ENCODE measurements around the gene NMUR2. TPM values are rescaled to one million over a fixed set of nuclear protein-coding genes. Genes with fewer than 3 reads are reported as not detected.

NMUR2 gene
- total RNA-seq, 2 experiments from 2014 or later: not detected

- H3K36me3 ChIP-seq (ENCODE audit: insufficient read depth, low read length): no peaks in the 10 kb centered on the region
- CTCF ChIA-PET: no interaction called here
- H3K9me3 ChIP-seq (ENCODE audit: control insufficient read depth in 1 of 2, insufficient read depth in 1 of 2, low read length in 2 of 2): no peaks in the 10 kb centered on the region
- Mint-ChIP-seq H3K27me3 (peaks cover 10% of the 10 kb centered on the region), H3K27ac (no peak overlapping the region), H3K4me3 (no peak overlapping the region), H3K4me1 (ENCODE audit: low read depth) (no peaks in the 10 kb centered on the region), H3K9me3 (no peaks in the 10 kb centered on the region), H3K36me3 (ENCODE audit: low read depth) (no peaks in the 10 kb centered on the region)
- intact Hi-C loops (cut with DNase I, micrococcal nuclease): no loop called here
- no peaks in the 10 kb centered on the region for H3K27me3 ChIP-seq (ENCODE audit: control insufficient read depth in 1 of 2, insufficient read depth in 2 of 2, low read length in 2 of 2)
- POLR2A ChIA-PET: no interaction called here
- no peak overlapping the region for H3K27ac ChIP-seq (ENCODE audit: low read depth in 1 of 2, low read length in 2 of 2)
- no peak overlapping the region for H3K4me3 ChIP-seq (ENCODE audit: low read length)
- TF ChIP-seq, protein P1, sequence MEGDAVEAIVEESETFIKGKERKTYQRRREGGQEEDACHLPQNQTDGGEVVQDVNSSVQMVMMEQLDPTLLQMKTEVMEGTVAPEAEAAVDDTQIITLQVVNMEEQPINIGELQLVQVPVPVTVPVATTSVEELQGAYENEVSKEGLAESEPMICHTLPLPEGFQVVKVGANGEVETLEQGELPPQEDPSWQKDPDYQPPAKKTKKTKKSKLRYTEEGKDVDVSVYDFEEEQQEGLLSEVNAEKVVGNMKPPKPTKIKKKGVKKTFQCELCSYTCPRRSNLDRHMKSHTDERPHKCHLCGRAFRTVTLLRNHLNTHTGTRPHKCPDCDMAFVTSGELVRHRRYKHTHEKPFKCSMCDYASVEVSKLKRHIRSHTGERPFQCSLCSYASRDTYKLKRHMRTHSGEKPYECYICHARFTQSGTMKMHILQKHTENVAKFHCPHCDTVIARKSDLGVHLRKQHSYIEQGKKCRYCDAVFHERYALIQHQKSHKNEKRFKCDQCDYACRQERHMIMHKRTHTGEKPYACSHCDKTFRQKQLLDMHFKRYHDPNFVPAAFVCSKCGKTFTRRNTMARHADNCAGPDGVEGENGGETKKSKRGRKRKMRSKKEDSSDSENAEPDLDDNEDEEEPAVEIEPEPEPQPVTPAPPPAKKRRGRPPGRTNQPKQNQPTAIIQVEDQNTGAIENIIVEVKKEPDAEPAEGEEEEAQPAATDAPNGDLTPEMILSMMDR (IDR thresholded peaks at IDR 0.05): no peak
- no peaks in the 10 kb centered on the region for H3K4me1 ChIP-seq (ENCODE audit: insufficient read depth, low read length)
- no peak for ATAC-seq (ENCODE audit: poor library complexity)
- DNase-seq: no peak
These were observed 40.9 kb downstream of the NMUR2 start for GRCh38 chr5:152364172-152364571.

DNA sequence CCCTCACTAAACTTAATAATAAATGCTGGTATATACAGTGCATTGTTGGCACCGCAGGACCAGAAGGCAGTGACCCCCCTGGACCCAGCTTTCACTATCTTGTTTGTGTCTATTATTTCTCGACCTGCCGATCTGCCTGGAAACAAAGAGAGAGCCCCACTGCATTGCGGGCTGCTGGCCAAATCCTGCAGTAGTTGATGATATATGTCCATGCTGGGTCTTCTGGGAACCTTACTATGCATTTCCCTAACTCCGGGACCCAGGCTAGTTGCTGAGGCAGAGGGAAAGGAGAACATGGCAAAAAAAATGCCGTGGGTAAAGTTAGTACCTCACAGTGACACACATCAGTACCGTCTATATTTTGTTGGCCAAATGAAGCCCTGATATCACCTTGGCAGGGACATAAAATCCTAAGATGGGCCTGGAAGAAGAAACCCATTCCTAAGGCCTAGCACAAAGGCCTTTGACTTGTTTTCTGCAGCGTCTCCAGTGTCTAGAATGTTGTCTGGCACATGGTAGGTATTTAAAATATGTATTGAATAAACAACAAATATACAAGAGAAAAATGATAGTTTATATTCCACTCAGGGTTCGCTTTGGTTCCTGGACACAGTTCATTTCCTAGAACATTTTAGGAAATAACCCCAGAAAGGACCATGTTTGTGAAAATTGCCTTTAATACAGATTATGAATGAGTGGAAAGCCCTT is 46.1 kb downstream of the NMUR2 start:
- no peaks in the 10 kb centered on the region for H3K36me3 Mint-ChIP-seq (ENCODE audit: low read depth)
- H3K27ac ChIP-seq (ENCODE audit: low read depth in 1 of 2, low read length in 2 of 2): no peak overlapping the region
- peaks cover 10% of the 10 kb centered on the region for H3K27me3 Mint-ChIP-seq
- no peaks in the 10 kb centered on the region for H3K4me1 Mint-ChIP-seq (ENCODE audit: low read depth)
- DNase-seq: no peak
- no peaks in the 10 kb centered on the region for H3K9me3 Mint-ChIP-seq
- H3K27me3 ChIP-seq (ENCODE audit: control insufficient read depth in 1 of 2, insufficient read depth in 2 of 2, low read length in 2 of 2): no peaks in the 10 kb centered on the region
- ChIA-PET POLR2A (no interaction called here), CTCF (no interaction called here)
- H3K9me3 ChIP-seq (ENCODE audit: control insufficient read depth in 1 of 2, insufficient read depth in 1 of 2, low read length in 2 of 2): no peaks in the 10 kb centered on the region
- H3K27ac Mint-ChIP-seq: no peak overlapping the region
- no peak for ATAC-seq (ENCODE audit: poor library complexity)
- no peak overlapping the region for H3K4me3 Mint-ChIP-seq
- intact Hi-C loops (cut with DNase I, micrococcal nuclease): no loop called here
- TF ChIP-seq, protein P1 (IDR thresholded peaks at IDR 0.05): no peak
- H3K4me1 ChIP-seq (ENCODE audit: insufficient read depth, low read length): no peaks in the 10 kb centered on the region
- no peaks in the 10 kb centered on the region for H3K36me3 ChIP-seq (ENCODE audit: insufficient read depth, low read length)
- H3K4me3 ChIP-seq (ENCODE audit: low read length): no peak overlapping the region

DNA sequence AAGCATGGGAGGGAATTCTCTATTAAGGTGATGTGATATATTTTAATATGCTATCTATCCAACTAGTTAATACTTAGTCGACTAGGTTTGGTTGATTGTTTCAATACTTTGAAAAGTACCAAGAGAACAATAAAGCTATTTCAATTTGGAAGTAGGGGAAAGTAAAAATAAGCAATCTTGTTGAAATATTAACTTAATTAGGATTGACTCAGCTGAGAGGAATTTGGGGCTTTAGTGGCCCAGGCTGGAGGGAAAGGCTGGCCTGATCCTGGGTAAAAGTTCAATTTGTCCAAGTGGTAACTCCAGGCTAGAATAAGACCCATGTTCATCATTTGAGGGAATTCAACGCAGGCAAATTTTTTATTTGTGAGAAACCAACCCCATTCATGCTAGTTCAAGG is 48.6 kb downstream of the NMUR2 start:
- H3K27ac ChIP-seq (ENCODE audit: low read depth in 1 of 2, low read length in 2 of 2): no peak overlapping the region
- H3K9me3 Mint-ChIP-seq: no peaks in the 10 kb centered on the region
- ChIA-PET POLR2A (no interaction called here), CTCF (no interaction called here)
- H3K36me3 ChIP-seq (ENCODE audit: insufficient read depth, low read length): no peaks in the 10 kb centered on the region
- peaks cover 5% of the 10 kb centered on the region for H3K27me3 Mint-ChIP-seq
- TF ChIP-seq, protein P1 (IDR thresholded peaks at IDR 0.05): no peak
- DNase-seq: no peak
- no peaks in the 10 kb centered on the region for H3K9me3 ChIP-seq (ENCODE audit: control insufficient read depth in 1 of 2, insufficient read depth in 1 of 2, low read length in 2 of 2)
- no peak overlapping the region for H3K4me3 Mint-ChIP-seq
- no peak for ATAC-seq (ENCODE audit: poor library complexity)
- intact Hi-C loops (cut with DNase I, micrococcal nuclease): no loop called here
- H3K4me1 ChIP-seq (ENCODE audit: insufficient read depth, low read length): no peaks in the 10 kb centered on the region
- H3K4me1 Mint-ChIP-seq (ENCODE audit: low read depth): no peaks in the 10 kb centered on the region
- no peak overlapping the region for H3K27ac Mint-ChIP-seq
- H3K36me3 Mint-ChIP-seq (ENCODE audit: low read depth): no peaks in the 10 kb centered on the region
- no peaks in the 10 kb centered on the region for H3K27me3 ChIP-seq (ENCODE audit: control insufficient read depth in 1 of 2, insufficient read depth in 2 of 2, low read length in 2 of 2)
- H3K4me3 ChIP-seq (ENCODE audit: low read length): no peak overlapping the region
